Measurements from ENCODE around the gene ASB5. TPM values are rescaled to one million over a fixed set of nuclear protein-coding genes. Genes with fewer than 3 reads are reported as not detected.

Gene ASB5
- total and polyA plus RNA-seq, 4 donors: 0.08 to 0.40 (median 0.31) TPM; not detected in 1

DNA sequence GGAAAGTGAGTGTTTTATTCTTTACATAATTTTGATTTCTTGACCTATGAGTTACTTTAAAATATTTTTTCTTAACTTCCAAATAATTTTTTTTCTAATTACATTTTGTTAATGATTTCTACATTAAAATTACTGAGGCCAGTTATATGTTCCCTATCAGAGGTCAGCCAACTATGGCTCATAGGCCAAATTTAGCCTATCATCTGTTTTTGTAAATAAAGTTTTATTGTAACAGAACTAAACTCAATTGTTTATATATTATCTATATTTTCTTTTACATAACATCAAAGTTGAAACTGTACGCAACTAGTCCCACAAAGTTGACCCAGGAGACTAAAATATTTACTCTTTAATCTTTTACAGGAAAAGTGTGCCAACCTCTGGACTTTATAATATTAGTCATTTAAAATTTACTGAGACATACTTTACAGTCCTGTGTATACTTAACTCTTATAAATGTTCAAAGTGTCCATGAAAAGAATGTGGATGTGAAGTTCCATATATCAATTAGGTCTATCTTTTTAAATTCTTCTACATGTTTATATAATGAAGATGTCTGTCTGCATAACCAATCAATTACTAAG, 26.2 kb downstream of the ASB5 start:
- TF ChIP-seq, protein P1, sequence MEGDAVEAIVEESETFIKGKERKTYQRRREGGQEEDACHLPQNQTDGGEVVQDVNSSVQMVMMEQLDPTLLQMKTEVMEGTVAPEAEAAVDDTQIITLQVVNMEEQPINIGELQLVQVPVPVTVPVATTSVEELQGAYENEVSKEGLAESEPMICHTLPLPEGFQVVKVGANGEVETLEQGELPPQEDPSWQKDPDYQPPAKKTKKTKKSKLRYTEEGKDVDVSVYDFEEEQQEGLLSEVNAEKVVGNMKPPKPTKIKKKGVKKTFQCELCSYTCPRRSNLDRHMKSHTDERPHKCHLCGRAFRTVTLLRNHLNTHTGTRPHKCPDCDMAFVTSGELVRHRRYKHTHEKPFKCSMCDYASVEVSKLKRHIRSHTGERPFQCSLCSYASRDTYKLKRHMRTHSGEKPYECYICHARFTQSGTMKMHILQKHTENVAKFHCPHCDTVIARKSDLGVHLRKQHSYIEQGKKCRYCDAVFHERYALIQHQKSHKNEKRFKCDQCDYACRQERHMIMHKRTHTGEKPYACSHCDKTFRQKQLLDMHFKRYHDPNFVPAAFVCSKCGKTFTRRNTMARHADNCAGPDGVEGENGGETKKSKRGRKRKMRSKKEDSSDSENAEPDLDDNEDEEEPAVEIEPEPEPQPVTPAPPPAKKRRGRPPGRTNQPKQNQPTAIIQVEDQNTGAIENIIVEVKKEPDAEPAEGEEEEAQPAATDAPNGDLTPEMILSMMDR (IDR thresholded peaks at IDR 0.05; ENCODE audit: control extremely low read depth, extremely low read depth): no peak
- Histone ChIP-seq H3K9me3 (ENCODE audit: control insufficient read depth in 4 of 4, insufficient read depth in 3 of 4, low read length in 3 of 4) (no peaks in the 10 kb centered on the region), H3K4me1 (ENCODE audit: control insufficient read depth in 5 of 5, insufficient read depth in 5 of 5, low read length in 5 of 5) (peaks cover 0 to 4% (median 0%) of the 10 kb centered on the region in 5 donors), H3K4me3 (no peak overlapping the region), H3K9ac (ENCODE audit: insufficient read depth in 1 of 2, low read length in 2 of 2) (no peak overlapping the region), H3K27ac (ENCODE audit: low read depth in 1 of 2, low read length in 1 of 2) (no peak overlapping the region), H3K36me3 (ENCODE audit: control insufficient read depth in 4 of 4, insufficient read depth in 4 of 4, low read length in 4 of 4) (no peaks in the 10 kb centered on the region), H3K27me3 (ENCODE audit: control insufficient read depth in 3 of 3, insufficient read depth in 3 of 3, low read length in 2 of 3) (no peaks in the 10 kb centered on the region)
- ATAC-seq (ENCODE audit: insufficient read depth, low FRiP score) (no peak), DNase-seq (no peak)
- 88 to 95% methylated on average over 1 of the region's 1 CpG for WGBS, 2 donors

DNA sequence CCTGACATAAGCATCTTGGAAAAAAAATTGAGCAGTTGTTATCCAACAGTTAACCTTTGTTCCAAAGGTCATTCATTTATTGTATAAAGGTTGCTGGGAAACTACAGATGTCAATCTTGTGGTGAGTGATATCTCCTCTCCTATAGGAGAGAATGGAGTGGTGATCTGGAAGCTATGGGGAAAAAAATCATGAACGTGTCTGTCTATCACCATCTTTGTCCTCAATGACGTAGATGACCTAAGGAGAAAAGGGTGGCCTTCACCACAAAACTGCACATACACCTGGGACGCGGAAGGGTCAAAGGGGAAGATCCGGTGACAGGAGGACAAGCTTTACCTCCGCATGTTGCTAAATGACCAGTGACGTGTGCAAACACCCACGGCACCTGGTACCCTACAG, 27.3 kb downstream of the ASB5 start:
- no peak overlapping the region for H3K27ac ChIP-seq (ENCODE audit: low read depth in 1 of 2, low read length in 1 of 2)
- no peak for DNase-seq
- WGBS, 2 donors: 89 to 94% methylated on average over 8 of the region's 8 CpGs
- no peaks in the 10 kb centered on the region for H3K9me3 ChIP-seq (ENCODE audit: control insufficient read depth in 4 of 4, insufficient read depth in 3 of 4, low read length in 3 of 4)
- no peak overlapping the region for H3K4me3 ChIP-seq
- H3K4me1 ChIP-seq (ENCODE audit: control insufficient read depth in 5 of 5, insufficient read depth in 5 of 5, low read length in 5 of 5): peaks cover 0 to 7% (median 0%) of the 10 kb centered on the region in 5 donors
- no peaks in the 10 kb centered on the region for H3K36me3 ChIP-seq (ENCODE audit: control insufficient read depth in 4 of 4, insufficient read depth in 4 of 4, low read length in 4 of 4)
- no peak overlapping the region for H3K9ac ChIP-seq (ENCODE audit: insufficient read depth in 1 of 2, low read length in 2 of 2)
- no peaks in the 10 kb centered on the region for H3K27me3 ChIP-seq (ENCODE audit: control insufficient read depth in 3 of 3, insufficient read depth in 3 of 3, low read length in 2 of 3)
- TF ChIP-seq, protein P1 (IDR thresholded peaks at IDR 0.05; ENCODE audit: control extremely low read depth, extremely low read depth): no peak
- no peak for ATAC-seq (ENCODE audit: insufficient read depth, low FRiP score)

DNA sequence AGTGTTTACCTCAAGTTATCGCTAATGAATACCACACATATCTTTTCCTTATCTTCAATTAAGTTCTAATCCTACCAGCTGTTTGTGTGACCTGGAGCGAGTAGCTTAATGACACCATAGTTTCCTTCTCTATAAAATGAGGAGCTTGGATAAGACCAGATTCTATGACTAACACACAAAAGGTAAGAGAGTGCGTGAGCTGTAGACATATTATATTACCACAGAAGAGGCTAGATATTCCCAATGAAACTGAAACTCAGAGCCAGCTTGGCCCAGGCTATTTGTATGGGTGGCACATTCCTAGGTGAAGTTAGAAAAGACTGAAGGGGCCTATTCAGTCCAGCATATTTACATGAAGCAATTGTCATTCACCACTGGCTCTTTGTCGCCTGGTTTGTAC, 30.2 kb downstream of the ASB5 start:
- Histone ChIP-seq H3K4me1 (ENCODE audit: control insufficient read depth in 5 of 5, insufficient read depth in 5 of 5, low read length in 5 of 5) (peaks cover 0 to 7% (median 0%) of the 10 kb centered on the region in 5 donors), H3K9ac (ENCODE audit: insufficient read depth in 1 of 2, low read length in 2 of 2) (no peak overlapping the region), H3K36me3 (ENCODE audit: control insufficient read depth in 4 of 4, insufficient read depth in 4 of 4, low read length in 4 of 4) (no peaks in the 10 kb centered on the region), H3K27me3 (ENCODE audit: control insufficient read depth in 3 of 3, insufficient read depth in 3 of 3, low read length in 2 of 3) (no peaks in the 10 kb centered on the region), H3K27ac (ENCODE audit: low read depth in 1 of 2, low read length in 1 of 2) (peak overlapping the region in 1 of 2 donors; percentile 86), H3K4me3 (no peak overlapping the region), H3K9me3 (ENCODE audit: control insufficient read depth in 4 of 4, insufficient read depth in 3 of 4, low read length in 3 of 4) (no peaks in the 10 kb centered on the region)
- ATAC-seq (ENCODE audit: insufficient read depth, low FRiP score) (no peak), DNase-seq (no peak)
- 60 to 68% methylated on average over 4 of the region's 4 CpGs for WGBS, 2 donors
- TF ChIP-seq, protein P1 (IDR thresholded peaks at IDR 0.05; ENCODE audit: control extremely low read depth, extremely low read depth): no peak

DNA sequence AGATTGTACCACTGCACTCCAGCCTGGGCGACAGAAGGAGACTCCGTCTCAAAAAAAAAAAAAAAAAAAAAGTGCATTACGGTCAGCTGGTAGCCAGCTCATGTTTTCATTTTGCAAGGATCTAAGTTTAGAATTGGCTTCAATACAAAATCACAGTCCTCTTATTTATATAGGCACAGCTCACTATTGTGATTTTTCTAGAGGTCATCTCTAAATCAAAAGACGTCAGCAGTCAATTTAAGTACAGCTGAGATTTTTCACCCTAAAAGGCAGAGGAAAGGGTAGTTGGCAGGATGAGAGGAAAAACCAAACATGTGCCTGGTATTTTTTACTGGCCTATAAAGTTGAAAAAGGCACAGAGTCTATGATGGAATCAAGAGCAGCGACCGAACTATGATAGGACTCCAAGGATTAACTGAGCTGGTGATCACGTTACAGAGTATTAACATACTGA, 30.8 kb downstream of the ASB5 start:
- no peak overlapping the region for H3K4me3 ChIP-seq
- no peak overlapping the region for H3K9ac ChIP-seq (ENCODE audit: insufficient read depth in 1 of 2, low read length in 2 of 2)
- H3K27me3 ChIP-seq (ENCODE audit: control insufficient read depth in 3 of 3, insufficient read depth in 3 of 3, low read length in 2 of 3): no peaks in the 10 kb centered on the region
- TF ChIP-seq, protein P1 (IDR thresholded peaks at IDR 0.05; ENCODE audit: control extremely low read depth, extremely low read depth): no peak
- peak in 2 of 3 donors; percentile 76 to 78 for DNase-seq
- H3K4me1 ChIP-seq (ENCODE audit: control insufficient read depth in 5 of 5, insufficient read depth in 5 of 5, low read length in 5 of 5): peaks cover 0 to 7% (median 0%) of the 10 kb centered on the region in 5 donors
- H3K36me3 ChIP-seq (ENCODE audit: control insufficient read depth in 4 of 4, insufficient read depth in 4 of 4, low read length in 4 of 4): no peaks in the 10 kb centered on the region
- 72 to 87% methylated on average over 7 of the region's 7 CpGs for WGBS, 2 donors
- H3K9me3 ChIP-seq (ENCODE audit: control insufficient read depth in 4 of 4, insufficient read depth in 3 of 4, low read length in 3 of 4): no peaks in the 10 kb centered on the region
- H3K27ac ChIP-seq (ENCODE audit: low read depth in 1 of 2, low read length in 1 of 2): peak overlapping the region in 1 of 2 donors; percentile 86
- no peak for ATAC-seq (ENCODE audit: insufficient read depth, low FRiP score)

Measured in lung (tissue), 12 donors.